Gastrocnemius medialis (tissue), 4 donors: ENCODE measurements around the gene MAP2K6. TPM values are rescaled to one million over a fixed set of nuclear protein-coding genes. Genes with fewer than 3 reads are reported as not detected.

Experiments
- ATAC-seq, 2 donors: fragments of 150-250 bp; one replicate each; pipeline ENCODE4 v1.9.1; 2016
- DNase-seq, 2 donors: peaks; one replicate each; pipeline ENCODE4 v3.0.0-alpha.2; 2019
- H3K27ac ChIP-seq, 4 donors: fragments of 200-600 bp; sonication (generic); 1 replicate in 1 of 4; 2 replicates in 3 of 4; pipeline ENCODE4 v1.5.1; 2016 to 2018; ENCODE audit warnings: mild to moderate bottlenecking in 2 of 4, moderate library complexity in 1 of 4
- H3K27me3 ChIP-seq, 3 donors: fragments of 200-600 bp; sonication (generic) in 2 of 3; 1 replicate in 1 of 3; 2 replicates in 2 of 3; pipeline versions ENCODE4 v1.5.1 to v1.6.0; 2016 to 2019; ENCODE audit warnings: mild to moderate bottlenecking in 1 of 3, moderate library complexity in 1 of 3
- H3K36me3 ChIP-seq, 2 donors: fragments of 200-600 bp; sonication (generic) in 1 of 2; one replicate each; pipeline ENCODE4 v1.5.1; 2017 to 2018
- H3K4me1 ChIP-seq, 2 donors: fragments of 200-600 bp; sonication (generic) in 1 of 2; one replicate each; pipeline ENCODE4 v1.5.1; 2016 to 2017; ENCODE audit warnings: mild to moderate bottlenecking in 2 of 2
- H3K4me3 ChIP-seq, 4 donors: fragments of 200-600 bp; sonication (generic) in 3 of 4; 1 replicate in 1 of 4; 2 replicates in 3 of 4; pipeline ENCODE4 v1.5.1; 2016 to 2019; ENCODE audit warnings: mild to moderate bottlenecking in 2 of 4
- H3K9me3 ChIP-seq, 3 donors: fragments of 200-600 bp; sonication (generic) in 2 of 3; 1 replicate in 1 of 3; 2 replicates in 2 of 3; pipeline ENCODE4 v1.5.1; 2016 to 2019
- CTCF ChIP-seq, 5 experiments: fragments of 450-650 bp in 3 of 5; fragments of 200-600 bp in 2 of 5; sonication (generic) in 2 of 5; IDR thresholded peaks in 4 of 5; conservative IDR thresholded peaks in 1 of 5; 1 replicate in 4 of 5; 2 replicates in 1 of 5; pipeline ENCODE4 v1.5.1; 2016 to 2019; ENCODE audit warnings: antibody characterized with exemption in 5 of 5, mild to moderate bottlenecking in 3 of 5, moderate library complexity in 3 of 5
- POLR2A ChIP-seq, 2 donors: fragments of 450-650 bp; IDR thresholded peaks; one replicate each; pipeline ENCODE4 v1.6.1; 2017; ENCODE audit warnings: antibody characterized with exemption in 2 of 2, mild to moderate bottlenecking in 2 of 2, moderate library complexity in 2 of 2
- in situ Hi-C, 4 donors: fragments of 200-750 bp; cut with MboI; loops; one replicate each; pipeline versions ENCODE4 v1.15.0 to v1.8.0; 2017; ENCODE audit warnings: low sequenced_read_pairs in 4 of 4
- intact Hi-C: fragments of 100-400 bp; cut with DNase I; formaldehyde crosslinking; loops from one replicate; pipeline ENCODE4 v1.15.1; 2023; ENCODE audit warnings: low total_unique reads
- total RNA-seq, 4 donors: library from RNA; depleted of rRNA; stranded (reverse); fragments of >200 nt; gene quantifications; one replicate each; pipeline versions ENCODE4 v1.1.0 to v1.2.3, GENCODE V29; 2016

The MAP2K6 gene
- total RNA-seq, 4 donors from 2014 or later = 35.1 to 351 (median 223) TPM

- Histone ChIP-seq H3K4me1 (peaks cover 13 to 17% of the 10 kb centered on the region in 2 donors), H3K36me3 (no peaks in the 10 kb centered on the region), H3K4me3 (no peak overlapping the region), H3K9me3 (no peaks in the 10 kb centered on the region), H3K27me3 (no peaks in the 10 kb centered on the region), H3K27ac (peak overlapping the region in 1 of 4 donors; percentile 5)
- intact Hi-C loops = loop anchor here (5.0 kb wide), 3 partner anchors 38 to 1057 kb away; no protein-coding TSS in a partner anchor
- no peak for TF ChIP-seq POLR2A (IDR thresholded peaks at IDR 0.05)
- TF ChIP-seq CTCF (IDR thresholded peaks at IDR 0.05 in 4 of 5, conservative IDR thresholded peaks at IDR 0.05 in 1 of 5) = no peak
- DNase-seq (no peak), ATAC-seq (no peak)
- in situ Hi-C loops = loop anchor here in 3 of 4 donors (10.0 to 25.0 kb wide), 3 partner anchors 579 to 989 kb away; partner anchors contain the start of gene KCNJ2 (in 1 of the 3)
Measured at GRCh38 chr17:69565447-69565846, 150.9 kb downstream of the MAP2K6 start.

GRCh38 chr17:69567130-69567529 is 152.6 kb downstream of the MAP2K6 start:
- ATAC-seq (no peak), DNase-seq (no peak)
- peaks cover 3 to 5% of the 10 kb centered on the region in 2 donors for H3K4me1 ChIP-seq
- no peak overlapping the region for H3K27ac ChIP-seq
- no peak overlapping the region for H3K4me3 ChIP-seq
- intact Hi-C loops = loop anchor here (5.0 kb wide), 3 partner anchors 40 to 1055 kb away; no protein-coding TSS in a partner anchor
- in situ Hi-C loops = loop anchor here in 3 of 4 donors (10.0 to 25.0 kb wide), 3 partner anchors 578 to 988 kb away; partner anchors contain the start of gene KCNJ2 (in 1 of the 3)
- no peak for TF ChIP-seq CTCF (IDR thresholded peaks at IDR 0.05 in 4 of 5, conservative IDR thresholded peaks at IDR 0.05 in 1 of 5)
- no peak for TF ChIP-seq POLR2A (IDR thresholded peaks at IDR 0.05)
- no peaks in the 10 kb centered on the region for H3K36me3 ChIP-seq
- no peaks in the 10 kb centered on the region for H3K9me3 ChIP-seq
- no peaks in the 10 kb centered on the region for H3K27me3 ChIP-seq

DNA sequence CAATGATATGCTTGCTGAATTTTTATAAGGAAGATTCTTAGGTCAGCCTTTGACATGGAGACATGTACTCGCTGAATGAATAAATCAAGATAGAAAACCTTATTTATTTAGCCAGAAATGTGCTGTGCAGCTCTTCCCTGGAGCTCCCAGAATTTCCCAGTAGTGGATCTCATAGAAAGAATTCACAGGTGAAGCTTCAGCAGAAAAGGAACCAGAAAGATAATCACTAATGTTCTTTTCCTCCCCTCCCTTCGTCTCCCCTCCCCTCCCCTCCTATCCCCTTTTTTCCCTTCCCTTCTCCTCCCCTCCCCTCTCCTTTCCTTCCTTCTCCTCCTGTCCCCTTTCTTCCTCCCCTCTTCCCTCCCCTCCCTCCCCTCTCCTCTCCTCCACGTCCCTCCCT is 158.2 kb downstream of the MAP2K6 start:
- no peak overlapping the region for H3K27ac ChIP-seq
- H3K9me3 ChIP-seq = no peaks in the 10 kb centered on the region
- TF ChIP-seq POLR2A (IDR thresholded peaks at IDR 0.05) (no peak), CTCF (IDR thresholded peaks at IDR 0.05 in 4 of 5, conservative IDR thresholded peaks at IDR 0.05 in 1 of 5) (no peak)
- peaks cover 5 to 12% of the 10 kb centered on the region in 2 donors for H3K4me1 ChIP-seq
- H3K27me3 ChIP-seq = no peaks in the 10 kb centered on the region
- H3K4me3 ChIP-seq = no peak overlapping the region
- H3K36me3 ChIP-seq = no peaks in the 10 kb centered on the region
- ATAC-seq (no peak), DNase-seq (no peak)
- in situ Hi-C loops (loop anchor here in 2 of 4 donors (5.0 to 25.0 kb wide), 3 partner anchors 590 to 982 kb away; partner anchors contain the start of gene KCNJ2 (in 1 of the 2)), intact Hi-C loops (no loop called here)

DNA sequence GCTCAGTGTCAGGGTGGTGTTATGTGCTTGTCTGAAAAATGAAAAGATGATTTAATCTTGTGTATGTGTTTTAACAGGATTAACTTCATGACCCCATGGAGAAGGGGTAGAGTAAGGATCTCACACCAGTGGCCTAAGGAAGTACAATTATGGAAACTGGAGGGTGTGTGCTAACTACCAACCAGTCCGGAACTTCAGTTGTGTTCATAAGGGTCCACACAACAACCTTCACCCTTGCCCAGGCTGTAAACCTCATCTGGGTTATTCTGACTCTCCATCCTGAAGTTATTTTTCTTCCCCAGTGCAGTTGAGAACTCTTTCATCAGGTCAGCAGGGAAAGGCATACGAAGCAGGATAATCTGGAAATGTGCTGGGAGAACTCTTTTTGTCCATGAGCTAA is 158.9 kb downstream of the MAP2K6 start:
- intact Hi-C loops = no loop called here
- H3K9me3 ChIP-seq = no peaks in the 10 kb centered on the region

More for the DNA sequence above, 158.9 kb downstream of the MAP2K6 start:
- in situ Hi-C loops = loop anchor here in 2 of 4 donors (5.0 to 25.0 kb wide), 3 partner anchors 589 to 981 kb away; partner anchors contain the start of gene KCNJ2 (in 1 of the 2)
- TF ChIP-seq POLR2A (IDR thresholded peaks at IDR 0.05) = no peak
- no peak for TF ChIP-seq CTCF (IDR thresholded peaks at IDR 0.05 in 4 of 5, conservative IDR thresholded peaks at IDR 0.05 in 1 of 5)
- no peaks in the 10 kb centered on the region for H3K27me3 ChIP-seq
- ATAC-seq = no peak
- no peak for DNase-seq
- H3K4me3 ChIP-seq = no peak overlapping the region
- H3K36me3 ChIP-seq = no peaks in the 10 kb centered on the region
- no peak overlapping the region for H3K27ac ChIP-seq
- peaks cover 5 to 12% of the 10 kb centered on the region in 2 donors for H3K4me1 ChIP-seq
